NT2/D1 (cell line): ENCODE results near the gene SORBS1.

ENCODE experiments used
- DNase-seq: peaks from one replicate; pipeline ENCODE4 v3.0.0-alpha.2; 2011; ENCODE audit warnings: low read depth, low spot score
- H3K27me3 ChIP-seq: 2 replicates; pipeline ENCODE4 v1.6.0; 2011; ENCODE audit warnings: mild to moderate bottlenecking; ENCODE audit not compliant: insufficient read length, insufficient read depth
- H3K36me3 ChIP-seq: 2 replicates; pipeline ENCODE4 v1.6.1; 2011; ENCODE audit warnings: mild to moderate bottlenecking, low read length, mixed read lengths; ENCODE audit not compliant: insufficient read depth, insufficient read length
- H3K4me1 ChIP-seq: 2 replicates; pipeline ENCODE4 v1.5.1; 2011; ENCODE audit not compliant: insufficient read depth, insufficient read length
- H3K4me3 ChIP-seq: 2 replicates; pipeline ENCODE4 v1.5.1; 2011; ENCODE audit warnings: low read depth; ENCODE audit not compliant: insufficient read length
- H3K9ac ChIP-seq: 2 replicates; pipeline ENCODE4 v1.6.0; 2011; ENCODE audit warnings: low read depth; ENCODE audit not compliant: insufficient read length
- H3K9me3 ChIP-seq: 2 replicates; pipeline ENCODE4 v1.5.1; 2011; ENCODE audit warnings: mild to moderate bottlenecking, low read length; ENCODE audit not compliant: insufficient read depth
- SUZ12 ChIP-seq: IDR thresholded peaks from 2 replicates; pipeline ENCODE4 v1.6.1; 2011; ENCODE audit not compliant: insufficient read length, insufficient read depth; ENCODE audit errors: extremely low read depth
- YY1 ChIP-seq: IDR thresholded peaks from 2 replicates; pipeline ENCODE4 v1.6.1; 2011; ENCODE audit not compliant: insufficient read length, insufficient read depth
- ZNF274 ChIP-seq: IDR thresholded peaks from 2 replicates; pipeline ENCODE4 v1.6.1; 2011; ENCODE audit warnings: mild to moderate bottlenecking, low read depth, low read length

SORBS1 gene

GRCh38 chr10:95456516-95456915, 104.7 kb downstream of the SORBS1 start:
- Histone ChIP-seq H3K4me3 (no peak overlapping the region), H3K36me3 (no peaks in the 10 kb centered on the region), H3K4me1 (no peaks in the 10 kb centered on the region), H3K27me3 (no peaks in the 10 kb centered on the region), H3K9me3 (no peaks in the 10 kb centered on the region), H3K9ac (no peak overlapping the region)
- TF ChIP-seq YY1 (no peak), ZNF274 (no peak), SUZ12 (no peak)
- no peak for DNase-seq

DNA sequence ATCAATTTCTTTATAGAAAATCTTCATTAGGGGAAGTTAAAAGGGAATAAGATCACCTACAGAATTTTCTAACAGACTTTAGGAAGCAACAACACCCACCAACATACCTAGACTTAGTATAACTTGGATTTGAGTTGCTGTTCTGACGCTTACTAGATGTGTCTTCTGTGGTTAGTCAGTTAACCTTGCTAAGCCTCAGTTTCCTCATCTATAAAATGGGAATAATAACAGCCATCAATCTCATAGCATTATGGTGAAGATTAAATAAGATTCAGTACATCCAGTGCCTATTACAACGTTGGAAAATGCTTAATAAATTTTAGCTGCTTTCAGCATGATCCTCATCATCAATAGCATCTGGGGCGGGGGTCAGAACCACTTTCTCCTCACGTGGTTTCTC, 106.2 kb downstream of the SORBS1 start:
- TF ChIP-seq YY1 (no peak), ZNF274 (no peak), SUZ12 (no peak)
- no peaks in the 10 kb centered on the region for H3K4me1 ChIP-seq
- H3K9me3 ChIP-seq: no peaks in the 10 kb centered on the region
- H3K36me3 ChIP-seq: no peaks in the 10 kb centered on the region
- no peak overlapping the region for H3K4me3 ChIP-seq
- no peak overlapping the region for H3K9ac ChIP-seq
- DNase-seq: no peak
- H3K27me3 ChIP-seq: no peaks in the 10 kb centered on the region

DNA sequence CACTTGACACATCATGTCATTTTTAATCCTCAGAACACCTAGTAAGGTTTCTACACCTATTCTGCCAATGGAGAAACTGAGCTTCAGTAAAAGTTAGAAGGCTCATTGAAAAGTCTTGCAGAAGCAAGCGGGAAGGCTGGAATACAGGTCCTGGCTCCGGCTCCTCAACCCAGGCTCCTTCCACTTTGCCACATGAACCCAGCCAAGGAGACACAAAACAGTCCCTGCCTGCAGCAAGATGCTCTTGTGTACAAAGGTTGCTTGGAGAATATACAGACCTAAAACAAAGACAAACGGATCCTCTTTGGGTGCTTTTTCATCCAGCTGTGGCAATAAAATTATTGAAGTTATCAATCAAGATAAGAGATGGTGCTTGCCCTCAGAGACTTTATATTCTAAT, 106.8 kb downstream of the SORBS1 start:
- H3K4me1 ChIP-seq: no peaks in the 10 kb centered on the region
- TF ChIP-seq SUZ12 (no peak), YY1 (no peak), ZNF274 (no peak)
- H3K36me3 ChIP-seq: no peaks in the 10 kb centered on the region
- H3K27me3 ChIP-seq: no peaks in the 10 kb centered on the region
- no peak for DNase-seq
- no peaks in the 10 kb centered on the region for H3K9me3 ChIP-seq
- no peak overlapping the region for H3K4me3 ChIP-seq
- H3K9ac ChIP-seq: no peak overlapping the region

- Histone ChIP-seq H3K4me1 (no peaks in the 10 kb centered on the region), H3K9ac (no peak overlapping the region), H3K9me3 (no peaks in the 10 kb centered on the region), H3K36me3 (no peaks in the 10 kb centered on the region), H3K4me3 (no peak overlapping the region), H3K27me3 (no peaks in the 10 kb centered on the region)
- TF ChIP-seq ZNF274 (no peak), SUZ12 (no peak), YY1 (no peak)
- DNase-seq: no peak
Measured at GRCh38 chr10:95451568-95452524, 109.3 kb downstream of the SORBS1 start.

DNA sequence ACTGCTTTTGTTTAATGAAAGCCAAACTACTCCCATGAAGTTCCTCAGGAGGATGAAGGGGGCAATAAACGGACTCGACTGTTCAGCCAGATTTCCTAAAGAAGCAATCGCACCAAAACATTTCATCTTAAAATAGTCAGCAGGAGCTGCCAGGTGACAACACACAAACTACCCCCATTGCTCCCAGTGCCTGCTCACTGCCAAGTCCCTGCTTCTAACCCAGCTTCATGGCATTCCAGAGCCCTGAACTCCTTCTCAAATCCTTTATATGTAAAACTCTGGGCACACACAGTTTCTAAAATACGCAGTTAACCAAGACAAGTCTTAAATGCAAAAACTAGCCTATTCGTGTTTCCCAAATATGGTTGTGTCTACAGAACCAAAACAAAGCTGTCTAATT, 110.0 kb downstream of the SORBS1 start:
- Histone ChIP-seq H3K9me3 (no peaks in the 10 kb centered on the region), H3K9ac (no peak overlapping the region), H3K4me1 (no peaks in the 10 kb centered on the region), H3K36me3 (no peaks in the 10 kb centered on the region), H3K27me3 (no peaks in the 10 kb centered on the region), H3K4me3 (no peak overlapping the region)
- no peak for TF ChIP-seq YY1
- no peak for TF ChIP-seq SUZ12
- no peak for TF ChIP-seq ZNF274
- no peak for DNase-seq

DNA sequence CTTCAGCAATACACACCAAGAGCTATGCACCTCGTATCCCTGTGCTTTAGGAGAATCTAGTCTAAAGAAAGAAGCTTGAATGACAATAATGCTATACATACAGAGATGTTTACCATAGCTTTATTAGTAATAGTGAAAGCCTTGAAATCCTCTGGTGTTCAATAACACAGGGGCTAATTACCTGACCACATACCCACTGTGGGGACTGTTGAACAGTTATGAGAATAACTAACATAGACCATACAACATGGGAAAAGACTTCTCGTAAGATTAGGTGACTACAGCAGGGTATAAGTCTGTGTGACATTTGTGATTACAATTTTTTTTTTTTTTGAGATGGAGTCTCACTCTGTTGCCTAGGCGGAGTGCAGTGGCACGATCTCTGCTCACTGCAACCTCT, 111.0 kb downstream of the SORBS1 start:
- no peak for DNase-seq
- TF ChIP-seq SUZ12 (no peak), YY1 (no peak), ZNF274 (no peak)
- no peaks in the 10 kb centered on the region for H3K9me3 ChIP-seq

DNA sequence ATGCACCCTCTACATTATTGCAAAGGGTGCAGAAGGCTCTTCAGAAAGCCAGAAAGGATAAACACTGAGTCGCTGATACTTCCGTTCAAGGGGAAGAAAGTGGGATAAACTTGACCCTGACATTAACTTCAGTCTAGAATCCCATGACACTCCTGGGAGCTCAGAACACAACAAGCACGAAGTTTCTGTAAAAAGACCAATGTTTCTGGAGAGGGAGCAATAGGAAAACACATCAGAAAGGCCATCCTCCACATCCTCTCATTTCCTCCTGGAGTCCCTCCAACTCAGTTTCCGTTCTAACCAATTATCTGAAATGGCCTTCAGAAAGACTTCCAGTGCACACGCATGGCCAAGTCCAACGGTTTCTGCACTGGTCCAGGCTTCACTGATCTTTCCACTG, 113.5 kb downstream of the SORBS1 start:
- Histone ChIP-seq H3K9ac (no peak overlapping the region), H3K4me3 (no peak overlapping the region), H3K27me3 (no peaks in the 10 kb centered on the region), H3K9me3 (no peaks in the 10 kb centered on the region), H3K36me3 (no peaks in the 10 kb centered on the region), H3K4me1 (no peaks in the 10 kb centered on the region)
- TF ChIP-seq ZNF274: no peak
- TF ChIP-seq SUZ12: no peak
- no peak for TF ChIP-seq YY1
- DNase-seq: no peak

More for the DNA sequence above, 111.0 kb downstream of the SORBS1 start:
- Histone ChIP-seq H3K4me1 (no peaks in the 10 kb centered on the region), H3K27me3 (no peaks in the 10 kb centered on the region), H3K36me3 (no peaks in the 10 kb centered on the region), H3K9ac (no peak overlapping the region), H3K4me3 (no peak overlapping the region)
